GM21723 (cell line): ENCODE results near the gene NOP9.
A peak's percentile ranks its signal among the peaks of the same experiment; 100 is the strongest.

Source experiments
- ATAC-seq: cut with Tn5 transposase; IDR thresholded peaks from one replicate; pipeline ENCODE4 v1.9.1; 2021; ENCODE audit warnings: mild to moderate bottlenecking, moderate library complexity; ENCODE audit not compliant: unreplicated experiment

NOP9 gene

GRCh38 chr14:24307575-24308341 is 8.1 kb downstream of the NOP9 start, which contains the start of gene CIDEB:
Gene CIDEB, minus strand, starts transcription at chr14:24307977. Its CDS starts 119 bp downstream, at chr14:24307858.
- peak; percentile 30 for ATAC-seq

GRCh38 chr14:24308342-24309124 is 8.9 kb downstream of the NOP9 start:
- ATAC-seq = no peak

GRCh38 chr14:24309538-24310264 is 10.1 kb downstream of the NOP9 start, which contains the start of gene LTB4R2:
Gene LTB4R2, plus strand, starts transcription at chr14:24310140. Its CDS starts 525 bp downstream, at chr14:24310665.
- ATAC-seq = no peak

GRCh38 chr14:24310265-24310645 is 10.6 kb downstream of the NOP9 start:
- no peak for ATAC-seq

DNA sequence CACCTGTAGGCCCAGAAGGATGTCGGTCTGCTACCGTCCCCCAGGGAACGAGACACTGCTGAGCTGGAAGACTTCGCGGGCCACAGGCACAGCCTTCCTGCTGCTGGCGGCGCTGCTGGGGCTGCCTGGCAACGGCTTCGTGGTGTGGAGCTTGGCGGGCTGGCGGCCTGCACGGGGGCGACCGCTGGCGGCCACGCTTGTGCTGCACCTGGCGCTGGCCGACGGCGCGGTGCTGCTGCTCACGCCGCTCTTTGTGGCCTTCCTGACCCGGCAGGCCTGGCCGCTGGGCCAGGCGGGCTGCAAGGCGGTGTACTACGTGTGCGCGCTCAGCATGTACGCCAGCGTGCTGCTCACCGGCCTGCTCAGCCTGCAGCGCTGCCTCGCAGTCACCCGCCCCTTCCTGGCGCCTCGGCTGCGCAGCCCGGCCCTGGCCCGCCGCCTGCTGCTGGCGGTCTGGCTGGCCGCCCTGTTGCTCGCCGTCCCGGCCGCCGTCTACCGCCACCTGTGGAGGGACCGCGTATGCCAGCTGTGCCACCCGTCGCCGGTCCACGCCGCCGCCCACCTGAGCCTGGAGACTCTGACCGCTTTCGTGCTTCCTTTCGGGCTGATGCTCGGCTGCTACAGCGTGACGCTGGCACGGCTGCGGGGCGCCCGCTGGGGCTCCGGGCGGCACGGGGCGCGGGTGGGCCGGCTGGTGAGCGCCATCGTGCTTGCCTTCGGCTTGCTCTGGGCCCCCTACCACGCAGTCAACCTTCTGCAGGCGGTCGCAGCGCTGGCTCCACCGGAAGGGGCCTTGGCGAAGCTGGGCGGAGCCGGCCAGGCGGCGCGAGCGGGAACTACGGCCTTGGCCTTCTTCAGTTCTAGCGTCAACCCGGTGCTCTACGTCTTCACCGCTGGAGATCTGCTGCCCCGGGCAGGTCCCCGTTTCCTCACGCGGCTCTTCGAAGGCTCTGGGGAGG is 11.3 kb downstream of the NOP9 start, which contains the start of gene LTB4R:
Gene LTB4R, plus strand, starts transcription at position 857 of the 959 bp plus-strand sequence. CDS start 4,150 bp downstream, outside the sequence.
- ATAC-seq = peak; percentile 73

GRCh38 chr14:24311837-24312615 is 12.4 kb downstream of the NOP9 start:
- ATAC-seq = no peak

- ATAC-seq = no peak
These were observed 13.3 kb downstream of the NOP9 start for GRCh38 chr14:24312736-24313507.

- ATAC-seq = no peak
These were observed 14.3 kb downstream of the NOP9 start for GRCh38 chr14:24313913-24314312.

- no peak for ATAC-seq
These were observed 14.9 kb downstream of the NOP9 start for GRCh38 chr14:24314377-24315193.

DNA sequence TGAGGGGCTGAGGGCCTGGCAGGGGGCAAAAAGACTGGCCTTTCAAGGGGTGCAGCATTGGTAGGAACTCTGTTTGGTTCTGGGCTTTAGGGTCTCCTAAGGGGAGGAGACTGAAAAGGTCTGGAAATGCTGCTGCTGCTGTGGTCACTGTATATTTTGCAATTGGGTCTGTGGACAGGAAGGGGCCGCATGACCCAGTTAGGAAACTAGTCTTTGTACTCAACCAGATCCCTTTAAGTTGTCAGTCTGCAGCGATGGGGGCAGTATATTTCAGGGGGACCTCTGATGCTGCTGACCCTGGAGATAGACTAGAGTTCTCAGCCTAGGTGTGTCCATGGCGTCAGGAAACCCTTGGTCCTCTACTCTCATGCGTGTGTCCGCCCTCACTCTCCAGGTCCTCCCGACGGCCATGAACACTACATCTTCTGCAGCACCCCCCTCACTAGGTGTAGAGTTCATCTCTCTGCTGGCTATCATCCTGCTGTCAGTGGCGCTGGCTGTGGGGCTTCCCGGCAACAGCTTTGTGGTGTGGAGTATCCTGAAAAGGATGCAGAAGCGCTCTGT is 15.7 kb downstream of the NOP9 start:
- no peak for ATAC-seq

GRCh38 chr14:24315807-24316596 is 16.4 kb downstream of the NOP9 start:
- ATAC-seq = no peak

GRCh38 chr14:24316597-24316950 is 16.9 kb downstream of the NOP9 start:
- ATAC-seq = no peak

DNA sequence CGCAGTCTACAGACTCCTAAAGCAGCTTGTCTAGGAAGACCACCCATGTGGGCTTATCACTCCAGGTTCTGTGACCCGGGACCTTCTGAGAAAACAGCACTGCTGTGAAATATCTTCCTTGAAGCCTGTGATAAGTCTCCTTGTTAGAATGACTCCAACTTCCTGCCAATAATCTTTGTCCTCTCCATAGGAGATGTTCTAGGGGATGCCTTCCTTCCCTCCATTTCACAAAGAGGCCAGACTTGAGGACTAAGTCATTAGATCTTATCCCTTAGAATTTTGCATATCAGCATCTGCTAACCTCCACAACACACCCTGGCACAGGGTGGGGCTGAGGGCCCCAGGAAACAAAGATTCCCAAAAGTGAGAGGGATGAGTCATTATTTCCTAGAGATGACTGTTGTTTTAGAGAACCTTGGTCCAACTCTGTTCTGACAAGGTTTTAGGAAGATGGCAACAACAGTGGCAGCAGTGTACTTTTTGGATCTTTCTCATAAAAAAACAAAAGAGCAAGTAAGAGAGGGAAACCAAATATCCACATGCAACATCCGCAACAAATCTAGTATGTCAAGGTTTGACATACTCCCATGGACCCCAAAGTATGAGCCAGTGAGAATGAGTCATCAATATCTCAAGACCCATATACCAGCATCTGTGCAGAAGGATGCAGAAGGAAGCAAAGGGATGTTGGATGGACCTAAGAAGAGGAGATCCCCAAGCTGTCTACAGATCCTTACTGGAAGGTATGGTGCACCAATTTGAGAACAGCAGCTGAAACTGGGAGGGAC is 17.7 kb downstream of the NOP9 start:
- ATAC-seq = no peak

DNA sequence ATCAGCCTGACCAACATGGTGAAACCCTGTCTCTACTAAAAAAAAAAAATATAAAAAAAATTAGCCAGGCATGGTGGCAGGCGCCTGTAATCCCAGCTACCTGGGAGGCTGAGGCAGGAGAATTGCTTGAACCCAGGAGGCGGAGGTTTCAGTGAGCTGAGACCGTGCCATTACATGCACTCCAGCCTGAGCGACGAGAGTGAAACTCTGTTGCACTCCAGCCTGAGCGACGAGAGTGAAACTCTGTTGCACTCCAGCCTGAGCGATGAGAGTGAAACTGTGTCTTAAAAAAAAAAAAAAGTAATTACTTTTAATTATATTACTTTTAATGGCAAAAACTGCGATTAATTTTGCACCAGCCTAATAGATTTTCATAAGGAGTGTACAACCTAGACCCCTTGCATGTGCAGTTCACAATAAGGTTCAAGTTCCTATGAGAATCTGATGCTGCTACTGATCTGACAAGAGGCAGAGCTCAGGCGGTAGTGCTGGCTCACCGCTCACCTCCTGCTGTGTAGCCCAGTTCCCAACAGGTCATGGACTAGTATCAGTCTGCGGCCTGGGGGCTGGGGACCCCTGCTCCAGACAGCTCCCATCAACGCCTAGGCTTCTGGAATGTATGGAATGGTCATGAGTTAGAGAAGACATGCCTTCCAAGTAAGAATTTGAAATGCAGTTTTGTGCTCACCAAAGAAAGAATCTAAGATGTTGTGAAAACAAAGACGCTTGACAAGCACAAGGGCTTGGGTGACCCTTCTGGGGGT is 21.7 kb downstream of the NOP9 start:
- no peak for ATAC-seq

DNA sequence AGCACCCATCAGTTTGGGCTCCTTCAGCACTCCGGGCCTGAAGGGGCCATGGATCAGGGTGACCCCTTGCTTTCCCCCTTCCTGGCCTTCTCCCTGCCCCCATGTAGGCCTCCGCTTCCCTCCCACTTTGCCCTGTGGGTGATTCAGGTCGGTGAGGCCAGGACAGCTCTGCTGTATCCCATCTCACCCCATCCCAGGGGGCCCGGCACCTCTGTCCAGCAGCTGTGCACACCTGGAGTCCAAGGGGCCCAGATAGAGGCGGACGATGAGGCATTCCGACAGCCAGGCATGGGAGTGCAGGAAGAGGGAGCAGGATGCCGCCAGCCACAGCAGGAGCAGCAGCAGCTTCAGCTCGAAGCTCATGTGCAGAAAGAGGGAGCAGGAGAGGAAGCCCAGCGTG is 23.0 kb downstream of the NOP9 start:
- no peak for ATAC-seq
